NCI-H345 treated with DMSO at 0.1 percent for 48 hours (cell line): ENCODE results near the gene NUBP1.
"Not testable (repeated sequence)": the region's sequence is repeated elsewhere in the genome, so short reads cannot be mapped to it uniquely, and the experiment has no call there.

Experiments
- DNase-seq: peaks from one replicate; lab custom pipeline; 2025; ENCODE audit not compliant: unreplicated experiment; lab: John Stamatoyannopoulos, UW

The NUBP1 gene

DNA sequence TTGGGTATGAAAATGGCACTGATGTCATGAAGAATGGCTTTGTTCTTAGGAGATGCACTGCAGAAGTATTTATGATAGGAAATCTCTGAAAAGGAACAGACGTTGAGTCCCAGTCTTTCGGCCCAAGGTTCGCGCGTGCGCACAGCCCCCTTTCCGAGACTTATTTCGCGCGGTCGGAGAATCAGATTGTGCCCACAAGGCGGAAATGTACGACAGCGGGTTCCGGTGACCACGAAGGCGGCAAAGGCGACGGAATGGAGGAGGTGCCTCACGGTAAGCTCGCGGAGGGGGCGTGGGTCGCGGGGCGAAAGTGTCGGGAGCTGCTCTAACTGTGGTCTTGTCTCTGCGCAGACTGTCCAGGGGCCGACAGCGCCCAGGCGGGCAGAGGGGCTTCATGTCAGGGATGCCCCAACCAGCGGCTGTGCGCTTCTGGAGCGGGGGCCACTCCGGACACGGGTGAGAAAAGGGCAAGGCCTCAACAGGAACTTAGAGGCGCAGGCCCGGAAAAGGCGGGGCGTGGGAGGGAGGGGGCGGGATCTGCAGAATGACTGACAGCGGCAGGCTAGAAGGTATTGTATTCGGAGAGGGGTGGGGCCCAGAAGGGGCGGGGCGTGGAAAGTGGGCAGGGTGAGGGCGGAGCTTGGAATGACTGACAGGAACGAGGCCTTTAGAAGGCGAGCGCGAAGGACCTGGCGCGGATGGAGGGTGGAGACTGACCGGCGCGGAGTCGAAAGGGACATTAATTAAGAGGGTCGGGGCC, at the start of gene NUBP1:
Gene NUBP1, plus strand, starts transcription at position 233 of the 760 bp plus-strand sequence. Its CDS starts 22 bp downstream, at position 255.
- DNase-seq: peak; percentile 93

DNA sequence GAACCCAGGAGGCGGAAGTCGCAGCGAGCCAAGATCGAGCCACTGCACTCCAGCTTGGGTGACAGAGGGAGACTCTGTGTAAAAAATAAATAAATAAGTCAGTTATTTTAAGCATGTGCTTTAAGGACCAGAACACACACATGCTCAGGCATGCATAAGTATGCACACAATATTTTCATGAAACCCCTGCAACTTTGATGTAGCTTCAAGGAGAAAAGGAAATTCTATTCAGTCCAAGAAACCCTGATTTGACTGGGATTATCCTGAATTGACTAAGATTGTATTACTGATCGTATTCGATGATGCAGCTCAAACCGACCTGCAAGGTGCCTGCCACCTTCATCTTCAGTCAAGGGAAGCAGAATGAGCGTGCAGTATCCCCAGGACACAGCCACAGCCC, 49.8 kb upstream of the NUBP1 start:
- no peak for DNase-seq

DNA sequence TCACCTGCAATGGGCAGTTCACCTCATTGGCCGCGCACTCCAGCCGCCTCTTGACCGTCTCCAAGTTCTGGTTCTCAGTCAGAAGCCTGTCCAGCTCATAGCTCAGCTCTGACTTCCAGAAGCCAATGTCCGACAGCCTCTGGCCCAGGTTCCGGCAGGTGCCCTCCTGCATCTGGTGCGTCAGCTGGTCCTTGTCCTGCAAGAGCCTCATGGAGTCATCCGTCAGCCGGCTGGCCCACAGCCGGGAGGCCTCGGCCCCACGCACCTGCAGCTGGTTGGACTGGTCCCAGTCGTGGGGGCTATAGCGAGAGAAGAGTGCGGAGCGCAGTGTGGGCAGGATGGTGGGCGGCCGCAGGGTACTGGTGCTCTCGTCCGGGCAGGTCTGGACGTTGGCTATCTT, 49.3 kb upstream of the NUBP1 start:
- no peak for DNase-seq

DNA sequence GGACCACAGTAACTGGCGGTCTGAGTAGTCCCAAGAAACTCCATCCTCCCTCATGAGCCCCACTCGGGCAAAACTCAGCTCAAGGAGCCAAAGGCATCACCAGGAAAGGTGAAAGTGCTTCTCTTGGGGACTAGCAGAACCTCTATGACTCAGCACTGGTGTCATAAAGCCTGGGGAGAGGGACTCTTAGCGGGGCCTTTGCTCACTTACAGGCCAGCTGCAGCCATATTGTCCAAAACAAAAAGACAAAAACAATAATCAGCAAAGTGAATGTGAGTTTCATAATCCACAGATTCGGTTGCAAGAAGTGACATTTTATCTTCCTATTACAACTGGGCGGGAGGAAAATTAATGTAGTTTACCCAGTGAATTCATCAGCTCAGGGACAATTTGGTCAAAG, 48.8 kb upstream of the NUBP1 start, which contains the start of gene TEKT5:
Gene TEKT5, minus strand, starts transcription at position 101 of the 400 bp plus-strand sequence. Its CDS starts 57 bp downstream, at position 44.
- DNase-seq: no peak

DNA sequence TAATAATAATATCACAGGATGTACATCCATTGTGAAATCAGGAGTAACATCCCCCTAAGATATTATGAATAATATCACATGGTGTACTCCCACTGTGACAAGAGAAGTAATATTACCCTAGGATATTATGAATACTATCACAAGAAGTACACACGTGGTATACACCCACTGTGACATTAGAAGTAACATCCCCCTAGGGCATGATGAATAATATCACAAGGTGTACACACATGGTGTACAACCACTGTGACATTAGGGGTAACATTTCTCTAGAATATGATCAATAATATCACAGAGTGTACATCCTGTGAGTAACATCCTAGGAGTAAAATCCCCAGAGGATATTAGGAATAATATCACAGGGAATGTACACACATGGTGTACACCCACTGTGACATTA, 43.9 kb upstream of the NUBP1 start:
- no peak for DNase-seq

DNA sequence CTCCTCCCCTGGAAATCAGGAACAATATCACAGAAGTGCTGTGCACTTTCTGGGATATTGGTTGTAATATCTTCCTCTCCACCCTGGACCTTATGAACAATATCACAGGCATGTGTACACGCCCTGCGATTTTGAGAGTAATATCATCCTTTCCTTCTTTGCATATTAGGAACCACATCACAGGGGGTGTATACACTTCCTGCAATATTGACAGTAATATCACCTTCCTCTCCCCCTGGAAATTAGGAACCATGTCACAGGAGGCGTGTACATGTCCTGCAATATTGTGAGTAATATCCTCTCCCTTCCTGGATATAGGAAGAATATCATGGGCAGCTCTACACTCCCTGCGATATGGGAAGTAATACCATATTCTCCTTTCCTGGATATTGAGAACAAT, 34.7 kb upstream of the NUBP1 start:
- DNase-seq: no peak

DNA sequence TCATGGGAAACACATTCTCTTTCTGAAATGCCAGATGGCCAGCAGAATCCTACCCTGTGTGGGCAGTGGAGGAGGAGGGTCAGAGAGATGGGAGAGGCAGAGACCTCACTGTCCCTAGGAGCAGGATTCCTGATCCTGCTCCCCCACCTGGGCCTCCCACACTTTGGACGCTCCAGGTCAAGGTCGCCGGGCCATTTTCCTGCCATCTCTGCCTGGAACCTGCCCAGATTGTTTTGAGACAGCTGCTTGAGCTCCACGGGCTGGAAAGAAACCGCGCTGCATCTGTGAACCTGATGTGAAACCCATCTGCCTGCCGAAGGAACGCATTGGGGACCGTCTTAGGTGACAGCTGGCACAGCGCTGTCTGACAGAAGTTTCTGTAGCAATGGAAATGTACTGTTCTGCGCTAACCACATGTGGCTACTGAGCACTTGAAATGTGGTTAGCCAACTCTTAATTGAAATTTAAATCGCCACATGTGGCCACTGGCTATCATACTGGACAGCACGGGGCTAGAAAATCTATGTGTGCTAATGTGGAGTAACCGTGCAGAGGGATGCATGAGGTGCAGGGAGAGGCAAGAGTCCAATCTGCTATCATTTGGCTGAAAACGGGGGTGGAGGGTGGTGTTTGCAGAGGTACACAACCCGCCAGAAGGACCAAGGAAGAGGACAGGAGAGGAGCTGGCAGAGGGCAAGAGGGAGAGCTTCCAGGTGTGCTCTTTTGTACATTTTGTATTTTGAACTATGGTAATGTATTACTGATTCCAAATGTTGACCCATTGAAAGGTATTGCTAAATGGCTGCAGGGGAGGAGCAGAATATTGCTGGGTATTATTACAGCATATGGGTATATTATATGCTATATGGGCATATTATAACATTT, 15.4 kb upstream of the NUBP1 start:
- DNase-seq: no peak

DNA sequence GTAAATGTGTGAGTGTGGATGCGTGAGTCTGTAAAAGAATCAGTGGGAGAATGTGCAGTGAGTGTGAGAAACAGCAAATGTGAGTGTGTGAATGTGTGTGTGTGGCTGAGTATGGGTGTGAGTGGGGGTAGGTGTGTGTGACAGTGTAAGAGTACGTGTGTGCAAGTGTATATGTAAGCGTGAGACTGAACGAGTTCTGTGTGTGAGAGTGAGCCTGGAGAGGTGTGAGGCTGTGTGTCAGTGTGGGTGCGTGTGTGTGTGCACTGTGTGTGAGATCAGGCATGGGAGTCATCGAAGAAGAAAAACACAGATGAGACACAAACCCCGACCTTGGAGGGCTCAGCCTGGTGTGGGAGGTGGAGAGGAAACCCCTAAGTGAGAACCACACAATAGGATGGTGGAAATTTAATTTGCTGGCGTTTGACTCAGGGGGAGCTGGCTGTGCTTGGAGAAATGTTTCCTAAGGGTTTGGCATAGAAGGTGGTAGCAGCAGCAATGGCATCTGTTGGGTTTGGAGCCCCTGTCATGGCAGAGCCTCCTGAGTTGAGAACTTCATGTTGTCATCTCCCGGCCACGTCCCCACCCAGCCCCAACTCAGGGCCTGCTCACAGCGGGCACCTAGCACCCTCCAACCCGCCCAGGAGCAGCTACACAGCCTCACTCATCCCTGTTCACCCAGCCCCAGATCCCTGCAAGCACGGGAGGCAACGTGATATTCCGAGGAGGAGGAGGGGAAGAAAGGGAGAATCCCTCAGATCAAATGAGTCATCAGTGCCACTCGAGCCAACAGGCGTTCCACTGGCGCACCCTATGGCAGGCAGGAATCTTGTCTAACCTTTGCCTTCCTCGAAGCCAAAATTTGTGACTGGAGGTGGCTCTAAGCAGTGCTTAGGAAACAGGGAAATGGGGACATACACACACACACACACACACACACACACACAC, 14.3 kb upstream of the NUBP1 start:
- DNase-seq: no peak

DNA sequence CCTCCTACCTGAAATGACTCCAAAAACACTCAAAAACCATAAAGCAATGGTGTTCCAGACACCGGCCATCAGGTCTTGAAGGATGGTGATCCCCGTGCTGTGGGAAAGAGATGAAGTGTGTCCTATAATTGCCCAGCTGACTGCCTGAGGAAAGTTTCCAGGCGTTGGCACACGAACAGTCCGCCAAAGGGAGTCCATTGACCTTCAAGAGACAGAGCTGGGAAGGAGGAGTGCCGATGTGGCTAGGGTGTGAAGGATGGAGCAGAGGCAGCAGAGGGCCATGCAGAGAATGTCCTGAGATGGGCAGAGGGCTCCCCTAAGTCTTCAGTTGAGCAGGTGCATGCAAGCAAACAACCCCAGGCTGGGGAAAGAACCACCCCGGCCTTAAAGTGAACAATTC, 11.9 kb upstream of the NUBP1 start:
- no peak for DNase-seq

DNA sequence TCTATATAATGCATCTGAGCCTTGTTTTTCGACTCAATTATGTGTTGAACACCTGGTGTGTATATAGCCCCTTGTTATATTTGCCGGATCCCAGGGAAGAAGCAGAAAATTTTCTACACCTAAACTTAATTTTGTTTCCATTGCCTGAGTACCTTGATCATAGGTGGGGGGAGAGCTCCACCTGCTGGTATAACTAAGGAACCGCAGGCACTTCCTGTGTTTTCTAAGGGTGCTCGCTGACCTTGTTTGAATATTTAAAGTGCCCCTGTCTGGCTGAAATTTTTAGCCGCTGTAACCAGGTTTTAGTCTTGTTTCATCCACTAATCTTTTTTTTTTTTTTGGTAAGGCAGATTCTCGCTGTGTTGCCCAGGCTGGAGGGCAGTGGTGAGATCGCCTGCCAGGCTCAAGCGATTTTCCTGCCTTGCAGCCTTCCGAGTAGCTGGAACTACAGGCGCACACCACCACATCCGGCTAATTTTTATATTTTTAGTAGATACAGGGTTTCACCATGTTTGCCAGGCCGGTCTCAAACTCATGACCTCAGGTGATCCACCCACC, 6.5 kb upstream of the NUBP1 start:
- peak; percentile 69 for DNase-seq

DNA sequence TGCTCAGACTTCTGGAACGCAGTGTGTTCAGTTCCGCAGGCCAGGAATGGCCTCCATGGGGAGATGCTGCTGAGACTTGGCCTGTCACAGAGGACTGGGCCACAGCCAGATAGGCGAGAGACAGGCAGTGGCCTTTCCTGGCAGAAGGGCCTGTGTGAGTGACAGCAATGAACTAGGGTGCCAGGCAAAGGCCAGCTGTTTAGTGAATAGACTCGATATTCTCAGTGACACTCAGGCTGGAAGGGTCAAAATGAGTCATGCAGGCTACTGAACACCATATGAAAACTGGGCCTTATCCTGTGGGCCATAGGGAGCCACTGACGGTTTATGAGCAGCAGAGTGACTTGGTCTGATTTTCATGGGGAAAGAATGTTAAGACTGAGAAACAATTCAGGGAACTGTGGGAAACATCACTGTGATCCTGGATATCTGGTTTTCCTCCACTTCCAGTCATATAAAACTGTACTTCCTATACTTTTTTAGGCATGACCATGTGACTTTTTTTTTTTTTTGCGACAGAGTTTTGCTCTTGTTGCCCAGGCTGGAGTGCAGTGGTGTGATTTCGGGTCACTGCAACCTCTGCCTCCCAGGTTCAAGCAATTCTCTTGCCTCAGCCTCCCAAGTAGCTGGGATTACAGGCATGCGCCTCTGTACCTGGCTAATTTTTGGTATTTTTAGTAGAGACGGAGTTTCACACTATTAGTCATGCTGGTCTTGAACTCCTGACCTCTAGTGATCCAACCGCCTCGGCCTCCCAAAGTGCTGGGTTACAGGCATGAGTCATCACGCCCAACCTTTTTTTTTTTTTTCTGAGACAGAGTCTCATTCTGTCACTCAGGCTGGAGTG, 5.2 kb upstream of the NUBP1 start:
- DNase-seq: no peak

DNA sequence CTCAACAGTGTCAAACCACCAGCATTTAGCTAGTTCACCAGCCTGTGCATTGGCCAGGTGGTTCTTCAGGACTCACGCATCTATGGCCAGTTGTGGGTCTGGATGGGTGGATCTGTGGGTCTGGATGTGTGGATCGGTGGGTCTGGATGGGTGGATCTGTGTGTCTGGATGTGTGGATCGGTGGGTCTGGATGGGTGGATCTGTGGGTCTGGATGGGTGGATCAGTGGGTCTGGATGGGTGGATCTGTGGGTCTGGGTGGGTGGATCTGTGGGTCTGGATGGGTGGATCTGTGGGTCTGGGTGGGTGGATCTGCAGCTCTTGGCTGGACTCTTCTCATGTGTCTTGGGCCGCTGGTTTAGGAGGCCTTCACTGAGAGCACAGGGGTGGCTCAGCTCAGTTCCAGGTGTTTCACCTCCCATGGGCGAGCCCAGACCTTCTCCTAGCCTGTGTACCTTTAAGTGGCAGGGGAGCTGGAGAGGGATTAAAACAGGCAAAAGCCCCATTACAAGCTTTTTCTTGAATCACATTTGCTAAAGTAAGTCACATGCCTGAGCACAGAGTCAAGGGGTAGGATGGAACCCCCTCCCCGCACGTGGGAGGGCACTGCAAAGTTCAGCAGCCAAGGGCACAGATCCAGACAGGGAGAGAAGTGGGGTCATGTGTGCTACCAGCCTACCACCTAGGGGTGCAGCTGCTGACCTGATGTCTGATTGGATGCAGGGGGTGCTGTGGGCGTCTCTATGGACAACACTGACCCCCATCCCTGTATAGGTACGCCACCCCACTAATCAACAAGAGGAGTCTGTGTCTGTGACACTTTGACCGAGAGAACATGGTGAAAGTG, 3.4 kb upstream of the NUBP1 start:
- DNase-seq: no peak

DNA sequence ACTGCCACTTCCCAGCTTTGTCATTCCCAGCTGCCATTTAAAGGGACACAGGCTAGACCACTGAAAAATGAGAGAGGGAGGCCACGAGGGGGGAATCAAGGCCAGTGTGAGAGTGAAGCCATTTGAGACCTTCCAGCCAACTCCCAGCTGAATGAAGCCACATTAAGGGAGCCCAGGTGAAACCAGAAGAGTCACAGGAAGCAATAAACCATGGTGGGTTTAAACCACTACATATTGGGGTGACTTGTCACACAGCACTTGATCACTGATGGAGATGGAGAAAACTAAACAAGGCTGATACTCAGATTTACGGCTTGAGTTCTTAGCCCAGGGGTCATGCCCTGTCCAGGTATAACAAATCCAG, 2.8 kb upstream of the NUBP1 start:
- DNase-seq: no peak

DNA sequence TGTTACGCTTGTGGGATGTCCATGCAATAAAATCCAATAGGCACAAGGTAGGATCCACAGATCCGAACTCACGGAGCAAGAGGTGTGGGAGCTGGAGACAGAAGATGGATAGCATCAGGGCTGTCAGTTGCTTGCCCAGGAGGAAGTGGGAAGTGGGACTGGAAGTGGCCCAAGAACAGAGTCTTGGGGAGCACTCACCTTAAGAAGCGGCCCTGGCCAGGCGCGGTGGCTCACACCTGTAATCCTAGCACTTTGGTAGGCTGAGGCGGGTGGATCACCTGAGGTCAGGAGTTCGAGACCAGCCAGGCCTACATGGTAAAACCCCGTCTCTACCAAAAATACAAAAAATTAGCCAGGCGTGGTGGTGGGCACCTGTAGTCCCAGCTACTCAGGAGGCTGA, 2.4 kb upstream of the NUBP1 start:
- DNase-seq: not testable (repeated sequence)

DNA sequence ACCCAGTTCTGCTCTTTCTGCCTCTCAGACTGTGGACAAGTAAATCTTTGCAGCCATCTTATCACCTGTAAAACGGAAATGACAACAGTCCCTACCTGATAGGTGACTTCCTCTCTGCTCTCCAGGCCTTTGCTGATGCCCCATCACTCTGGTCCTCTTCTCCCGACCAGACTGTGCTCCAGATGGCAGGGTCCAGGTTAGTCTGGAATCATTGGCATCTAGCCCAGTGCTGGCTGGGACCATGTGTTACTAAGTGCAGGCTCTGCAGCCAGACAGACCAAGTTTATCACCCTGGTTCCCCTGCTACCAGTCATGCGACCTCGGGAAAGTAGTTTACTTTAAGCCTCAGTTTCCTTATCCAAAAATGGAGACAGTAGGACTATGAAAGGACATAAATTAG, 1.8 kb upstream of the NUBP1 start:
- DNase-seq: no peak

DNA sequence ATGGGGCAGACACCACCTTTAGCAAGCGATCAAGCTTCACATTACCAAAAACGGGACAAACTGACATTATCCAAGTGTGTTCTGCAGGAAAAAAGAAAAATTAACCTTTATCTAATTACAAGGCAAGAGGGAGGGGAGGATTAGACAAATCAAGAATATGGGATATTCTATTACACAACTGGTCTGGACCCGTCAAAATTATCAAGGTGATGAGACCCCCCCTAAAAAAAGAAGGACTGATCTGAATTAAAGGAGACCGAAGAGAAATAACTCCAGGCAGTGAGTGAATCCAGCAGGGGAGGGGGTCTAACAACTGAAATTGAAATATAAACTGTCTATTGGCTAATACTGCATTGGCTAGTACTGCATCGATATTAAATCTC, 424 bp upstream of the NUBP1 start:
- DNase-seq: no peak

DNA sequence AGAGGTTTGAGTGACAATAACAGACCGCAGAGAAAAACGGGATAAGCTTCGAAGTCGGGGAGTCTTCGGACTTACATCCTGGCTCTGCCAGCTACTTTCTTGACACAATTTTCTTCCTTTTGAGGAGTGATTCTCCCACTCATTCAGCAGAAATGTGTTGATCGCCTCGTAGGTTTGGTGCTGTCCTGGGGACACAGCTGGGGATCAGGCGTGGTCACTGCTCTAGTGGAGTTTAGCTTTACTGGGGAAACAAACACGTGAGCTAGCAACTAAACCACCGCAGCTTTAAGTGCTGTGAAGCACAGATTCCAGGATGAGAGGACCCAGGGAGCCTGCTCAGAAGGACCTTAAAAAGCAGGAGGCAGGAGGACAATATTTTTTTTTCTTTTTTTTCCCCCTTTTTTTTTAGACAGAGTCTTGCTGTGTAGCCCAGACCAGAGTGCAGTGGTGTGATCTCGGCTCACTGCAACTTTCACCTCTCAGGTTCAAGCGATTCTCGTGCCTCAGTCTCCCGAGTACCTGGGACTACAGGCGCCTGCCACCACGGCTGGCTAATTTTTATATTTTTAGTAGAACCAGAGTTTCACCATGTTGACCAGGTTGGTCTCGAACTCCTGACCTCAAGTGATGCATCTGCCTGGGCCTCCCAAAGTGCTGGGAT, 858 bp downstream of the NUBP1 start:
- no peak for DNase-seq

DNA sequence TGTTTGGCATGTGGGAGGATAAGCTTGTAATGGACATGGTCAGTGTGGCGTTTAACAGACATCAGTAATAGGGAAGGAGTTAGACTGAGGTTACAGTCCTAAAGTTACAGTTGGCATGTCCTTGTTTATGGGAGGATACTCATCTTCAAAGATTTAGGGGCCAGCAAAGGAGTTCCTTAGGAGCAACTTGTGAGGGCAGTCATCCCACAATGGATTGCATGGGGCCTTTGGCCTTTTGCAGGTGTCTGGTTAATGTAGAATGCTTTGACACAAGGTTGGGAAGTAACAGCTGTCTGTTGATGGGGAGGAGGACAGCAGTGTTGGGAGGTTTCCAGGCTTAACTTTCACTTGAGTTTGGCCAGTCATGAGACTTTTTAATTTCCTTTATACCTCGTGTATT, 2.2 kb downstream of the NUBP1 start:
- no peak for DNase-seq

DNA sequence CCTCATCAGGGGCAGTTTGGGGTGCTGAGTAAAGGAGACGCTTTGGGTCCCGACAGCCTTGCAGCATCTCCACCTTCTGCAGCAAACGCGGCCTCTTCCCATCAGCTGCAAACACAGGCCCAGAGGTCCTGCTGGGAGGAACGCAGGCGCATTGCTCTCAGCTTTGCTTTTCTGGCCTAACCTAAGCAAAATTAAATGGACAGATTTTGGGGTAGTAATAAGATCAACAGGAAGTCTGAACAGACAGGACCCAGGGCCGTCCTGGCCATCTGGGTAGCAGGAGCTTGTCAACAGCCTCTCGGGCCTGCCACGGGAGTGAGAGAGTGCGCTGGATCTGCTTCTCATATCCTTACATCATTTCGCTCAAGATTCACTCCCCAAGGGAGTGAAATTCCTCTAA, 7.2 kb downstream of the NUBP1 start:
- no peak for DNase-seq
